Hepatocyte (in vitro differentiated cells): ENCODE results near the gene LRRIQ1.

Experiments
- CTCF ChIP-seq: fragments of 200-600 bp; sonication (generic); IDR thresholded peaks from 2 replicates; pipeline ENCODE4 v1.5.1; 2016; ENCODE audit warnings: antibody characterized with exemption, mild to moderate bottlenecking; ENCODE audit not compliant: poor library complexity
- EZH2 ChIP-seq: fragments of 200-600 bp; sonication (generic); IDR thresholded peaks from 2 replicates; pipeline ENCODE4 v1.6.1; 2016; ENCODE audit warnings: antibody characterized with exemption, mild to moderate bottlenecking, borderline replicate concordance
- EZH2phosphoT487 ChIP-seq: fragments of 200-600 bp; sonication (generic); IDR thresholded peaks from one replicate; pipeline ENCODE4 v1.6.1; 2018; ENCODE audit warnings: antibody characterized with exemption, mild to moderate bottlenecking, low read depth, moderate library complexity; ENCODE audit not compliant: unreplicated experiment, severe bottlenecking

DNA sequence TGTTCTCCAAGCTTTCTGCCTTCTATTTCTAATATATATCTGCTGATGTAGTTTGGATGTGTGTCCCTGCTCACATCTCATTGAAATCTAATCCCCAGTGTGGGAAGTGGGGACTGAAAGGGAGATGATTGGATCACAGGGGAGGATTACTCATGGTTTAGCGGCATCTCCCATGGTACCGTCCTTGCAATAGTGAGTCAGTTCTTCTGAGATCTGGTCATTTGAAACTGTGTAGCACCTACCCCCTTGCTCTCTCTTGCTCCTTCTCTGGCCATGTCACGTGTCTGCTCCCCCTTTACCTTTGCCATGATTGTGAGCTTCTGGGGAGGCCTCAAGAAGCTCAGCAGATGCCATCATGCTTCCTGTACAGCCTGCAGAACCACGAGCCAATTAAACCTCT lies 217.7 kb downstream of the LRRIQ1 start:
- TF ChIP-seq CTCF: no peak
- no peak for TF ChIP-seq EZH2
- TF ChIP-seq EZH2phosphoT487: no peak
